GM21825 (cell line): Measurements from ENCODE around the gene PPIL3.

Source experiments
- ATAC-seq: cut with Tn5 transposase; IDR thresholded peaks from one replicate; pipeline ENCODE4 v1.9.1; 2021; ENCODE audit warnings: mild to moderate bottlenecking, moderate library complexity; ENCODE audit not compliant: unreplicated experiment

PPIL3 gene

DNA sequence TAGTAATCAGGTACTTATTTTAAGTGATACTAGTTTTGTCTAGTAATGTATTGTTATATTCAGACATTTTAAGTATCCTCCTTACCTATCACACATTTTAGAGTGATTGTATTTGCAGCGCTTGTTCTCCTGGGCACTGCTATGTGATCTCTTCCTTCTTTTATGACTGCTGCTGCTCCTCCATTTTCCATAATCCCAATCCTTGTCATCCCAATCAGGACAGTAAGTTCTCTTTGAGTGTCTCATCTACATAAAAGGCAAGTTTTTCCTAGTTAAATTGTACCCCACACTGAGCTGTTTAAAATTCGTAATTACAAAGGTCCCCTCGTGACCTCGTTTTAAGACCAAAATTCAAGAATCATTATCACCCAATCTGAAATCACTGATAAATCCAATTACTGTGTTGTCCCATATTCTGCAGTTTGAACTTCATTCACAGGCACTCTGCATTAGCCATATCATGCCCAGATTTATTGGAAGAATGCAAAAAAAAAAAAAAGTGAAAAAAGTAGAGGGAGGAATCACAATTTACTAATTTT lies 27.2 kb downstream of the PPIL3 start:
- ATAC-seq = no peak

DNA sequence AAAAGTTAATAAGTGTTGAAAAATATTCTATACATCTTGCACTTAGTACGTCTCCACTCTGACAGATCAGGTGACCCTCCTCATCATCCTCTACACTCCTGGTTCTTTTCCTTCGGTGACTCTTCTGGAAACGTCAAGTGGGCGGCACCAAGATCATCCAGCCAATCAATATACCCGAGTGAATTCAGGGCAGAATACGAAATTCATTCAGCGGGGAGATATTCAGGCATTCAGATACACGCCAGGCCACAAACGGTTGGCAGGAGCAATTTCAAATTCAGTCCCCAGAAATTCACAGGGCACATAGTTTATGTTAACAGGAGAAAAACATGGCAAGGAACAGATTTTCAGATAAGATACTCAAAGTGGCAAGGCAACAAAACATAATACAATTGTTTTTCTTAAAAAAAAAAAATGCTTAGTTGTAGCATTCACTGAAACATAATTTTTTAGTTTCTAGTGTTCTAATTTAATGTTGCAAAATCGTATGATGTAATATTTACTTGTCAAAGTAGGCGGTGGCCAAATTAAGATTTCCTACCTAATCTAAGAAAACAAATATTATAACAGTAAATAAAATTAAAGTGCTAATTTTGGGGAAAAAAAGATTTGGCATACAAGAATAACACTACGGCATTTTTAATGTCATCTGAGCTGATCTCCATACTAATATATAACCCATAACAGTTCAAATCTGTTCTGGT lies 28.6 kb downstream of the PPIL3 start:
- no peak for ATAC-seq

- no peak for ATAC-seq
Observed at GRCh38 chr2:200856806-200857205, 32.1 kb downstream of the PPIL3 start.

DNA sequence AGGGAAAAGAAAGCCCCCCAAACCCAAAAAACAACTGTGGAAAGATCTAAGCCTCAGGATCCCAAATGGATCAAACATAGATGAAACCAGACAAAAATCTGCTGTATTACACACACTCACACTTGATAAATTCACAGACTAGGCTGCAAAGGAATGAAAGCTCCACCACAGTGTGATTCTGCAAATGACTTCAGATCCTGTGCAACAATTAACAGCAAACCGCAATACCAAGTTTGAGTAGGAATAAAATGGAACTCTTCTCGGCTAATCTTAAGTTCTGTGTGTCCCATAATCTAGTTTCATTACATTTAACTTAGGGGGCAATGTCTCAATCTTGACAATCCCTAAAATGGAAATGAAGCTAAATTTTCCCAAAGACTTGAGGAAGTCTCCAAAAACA lies 36.3 kb downstream of the PPIL3 start:
- no peak for ATAC-seq

GRCh38 chr2:200851398-200852248 lies 37.3 kb downstream of the PPIL3 start:
- no peak for ATAC-seq

DNA sequence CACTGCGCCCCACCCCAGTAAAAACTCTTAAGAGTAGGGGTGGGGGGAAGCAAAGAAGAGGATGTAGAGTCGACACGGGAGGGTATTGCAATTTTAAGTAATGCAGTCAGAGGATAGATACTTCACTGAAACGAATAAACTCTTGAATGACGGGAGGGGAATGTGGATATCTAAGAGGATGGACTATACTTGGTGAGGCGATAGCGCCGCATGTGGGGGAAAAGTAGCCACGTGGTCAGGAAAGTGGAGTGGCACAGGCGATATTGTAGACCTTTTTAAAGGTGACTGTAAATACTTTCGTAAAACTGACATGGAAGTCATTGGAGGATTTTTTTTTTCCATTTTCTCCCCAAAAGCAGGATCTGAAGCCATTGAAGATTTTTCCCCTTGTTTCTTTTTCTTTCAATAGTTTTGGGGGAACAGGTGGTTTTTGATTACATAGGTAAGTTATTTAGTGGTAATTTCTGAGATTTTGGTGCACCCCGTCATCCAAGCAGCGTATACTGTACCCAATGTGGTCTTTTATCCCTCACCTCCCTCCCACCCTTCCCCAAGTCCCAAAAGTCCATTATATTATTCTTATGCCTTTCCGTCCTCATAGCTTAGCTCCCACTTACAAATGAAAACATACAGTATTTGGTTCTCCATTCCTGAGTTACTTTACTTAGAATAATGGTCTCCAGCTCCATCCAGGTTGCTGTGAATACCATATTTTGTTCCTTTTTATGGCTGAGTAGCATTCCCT lies 38.2 kb downstream of the PPIL3 start:
- ATAC-seq = no peak

DNA sequence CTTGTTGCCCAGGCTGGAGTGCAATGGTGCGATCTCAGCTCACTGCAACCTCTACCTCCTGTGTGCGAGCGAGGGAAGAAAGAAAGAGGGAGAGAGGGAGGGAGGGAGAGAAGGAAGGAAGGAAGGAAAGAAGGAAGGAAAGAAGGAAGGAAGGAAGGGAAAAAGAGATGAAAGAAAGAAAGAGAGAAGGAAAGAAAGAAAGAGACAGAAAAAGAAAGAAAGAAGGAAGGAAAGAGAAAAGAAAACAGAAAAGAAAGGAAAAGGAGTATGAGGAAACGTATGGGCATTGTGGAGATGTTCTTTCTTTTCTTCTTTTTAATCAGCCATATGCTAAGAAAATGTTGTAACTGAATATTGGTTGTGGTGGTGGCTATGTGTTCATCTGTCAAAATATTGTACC lies 40.9 kb downstream of the PPIL3 start:
- ATAC-seq = no peak

GRCh38 chr2:200847269-200847668 lies 41.6 kb downstream of the PPIL3 start:
- ATAC-seq = no peak

GRCh38 chr2:200845669-200846325 lies 43.1 kb downstream of the PPIL3 start:
- no peak for ATAC-seq

- ATAC-seq = no peak
Observed at GRCh38 chr2:200845194-200845593, 43.7 kb downstream of the PPIL3 start.

- no peak for ATAC-seq
Observed at GRCh38 chr2:200843993-200844948, 44.6 kb downstream of the PPIL3 start.

DNA sequence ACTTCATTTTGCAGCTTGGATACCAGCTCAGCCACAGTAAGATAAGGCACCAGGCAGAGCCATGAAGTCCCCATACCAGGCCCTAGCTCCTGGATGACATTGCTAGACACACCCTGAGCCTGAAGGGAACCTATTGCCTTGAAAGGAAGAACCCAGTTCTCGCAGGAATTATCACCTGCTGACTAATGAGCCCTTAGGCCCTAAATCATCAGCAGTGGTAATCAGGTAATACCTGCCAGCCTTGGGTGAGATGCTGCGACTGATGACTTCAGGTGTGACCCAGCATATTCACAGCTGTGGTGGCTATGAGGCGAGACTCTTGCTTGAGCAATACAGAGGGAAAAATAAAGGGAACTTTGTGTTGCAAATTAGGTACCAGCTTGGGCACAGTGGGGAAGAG lies 49.4 kb downstream of the PPIL3 start:
- ATAC-seq = no peak

DNA sequence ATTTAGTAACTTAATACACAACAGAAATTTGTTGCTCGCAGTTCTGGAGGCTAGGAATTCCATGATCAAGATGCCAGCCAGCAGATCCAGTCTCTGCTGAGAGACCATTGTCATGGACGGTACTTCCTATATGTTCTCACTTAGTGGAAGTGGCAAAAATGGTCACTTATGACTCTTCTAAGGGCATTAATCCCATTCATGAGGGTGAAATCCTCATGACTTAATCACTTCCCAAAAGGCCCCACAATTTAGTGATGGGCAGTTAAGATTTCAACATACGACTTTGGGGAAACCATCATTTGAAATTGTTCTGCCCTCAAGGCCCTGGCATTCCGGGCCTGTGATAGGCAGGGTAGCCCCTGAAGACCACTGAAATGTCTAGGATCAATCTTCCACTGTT lies 54.2 kb downstream of the PPIL3 start:
- ATAC-seq = no peak

DNA sequence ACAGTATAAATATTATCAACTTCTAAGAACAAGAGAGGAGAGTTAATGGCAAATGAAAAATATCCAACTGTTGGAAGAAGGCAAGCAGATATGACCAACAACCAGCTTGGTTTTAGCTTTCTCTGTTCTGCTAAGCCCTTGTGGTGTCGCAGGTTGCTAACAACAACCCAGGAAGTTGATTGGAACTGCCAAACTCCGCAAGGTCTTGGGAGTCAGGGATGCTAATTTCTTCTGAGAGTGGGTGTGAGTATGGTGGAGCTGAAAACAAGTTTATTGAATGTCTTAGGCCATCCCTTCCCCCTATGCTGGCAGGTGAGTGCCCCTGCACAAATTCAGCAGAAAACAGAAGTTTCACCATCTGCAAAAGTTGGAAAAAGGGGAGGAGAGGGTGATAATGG lies 59.6 kb downstream of the PPIL3 start:
- ATAC-seq = no peak

DNA sequence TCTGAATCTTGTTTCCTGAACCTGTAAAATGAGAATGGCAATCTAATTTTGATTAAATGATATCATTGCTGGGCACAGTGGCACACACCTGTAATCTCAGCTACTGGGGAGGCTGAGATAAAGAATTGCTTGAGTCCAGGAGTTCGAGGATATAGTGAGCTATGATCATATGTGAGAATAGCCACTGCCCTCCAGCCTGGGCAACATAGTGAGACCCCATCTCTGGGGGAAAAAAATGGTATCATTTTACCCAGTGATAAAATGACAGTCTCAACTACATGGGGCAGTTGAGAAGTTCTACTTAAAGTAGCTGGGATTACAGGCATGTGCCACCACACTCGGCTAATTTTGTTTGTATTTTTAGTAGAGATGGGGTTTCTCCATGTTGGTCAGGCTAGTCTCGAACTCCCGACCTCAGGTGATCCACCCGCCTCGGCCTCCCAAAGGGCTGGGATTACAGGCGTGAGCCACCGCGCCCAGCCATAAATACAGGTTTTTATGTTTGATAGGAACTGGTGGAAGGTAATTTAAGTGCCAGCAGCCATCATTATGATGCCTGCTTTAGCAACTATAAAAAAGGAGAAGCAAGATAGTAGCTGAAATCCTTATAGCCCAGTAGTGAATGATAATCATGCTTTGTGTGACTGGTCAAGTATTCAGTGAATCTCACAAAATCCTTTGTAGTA lies 60.2 kb downstream of the PPIL3 start:
- no peak for ATAC-seq

DNA sequence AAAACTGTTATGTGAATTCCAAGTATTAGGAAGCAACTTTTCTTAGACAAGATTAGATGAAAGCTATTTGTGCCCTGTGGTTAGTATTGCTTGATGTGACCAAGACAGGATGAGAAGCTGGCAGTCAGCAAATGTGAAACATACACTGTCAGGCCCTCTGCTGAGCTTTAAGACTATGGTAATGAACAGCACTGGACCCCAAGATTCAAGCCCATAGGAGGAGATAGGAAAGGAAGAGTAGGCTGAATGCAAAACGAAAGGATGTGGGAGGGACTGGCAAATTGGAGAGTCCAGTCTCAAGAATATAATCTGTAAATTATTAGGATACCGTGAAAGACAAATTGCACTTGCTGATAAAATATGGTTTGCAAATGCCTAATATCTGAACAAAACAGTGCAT lies 60.8 kb downstream of the PPIL3 start:
- no peak for ATAC-seq

GRCh38 chr2:200821686-200822245 lies 67.1 kb downstream of the PPIL3 start:
- no peak for ATAC-seq
